ENCODE results near the gene PLXNA2.

Gene PLXNA2

DNA sequence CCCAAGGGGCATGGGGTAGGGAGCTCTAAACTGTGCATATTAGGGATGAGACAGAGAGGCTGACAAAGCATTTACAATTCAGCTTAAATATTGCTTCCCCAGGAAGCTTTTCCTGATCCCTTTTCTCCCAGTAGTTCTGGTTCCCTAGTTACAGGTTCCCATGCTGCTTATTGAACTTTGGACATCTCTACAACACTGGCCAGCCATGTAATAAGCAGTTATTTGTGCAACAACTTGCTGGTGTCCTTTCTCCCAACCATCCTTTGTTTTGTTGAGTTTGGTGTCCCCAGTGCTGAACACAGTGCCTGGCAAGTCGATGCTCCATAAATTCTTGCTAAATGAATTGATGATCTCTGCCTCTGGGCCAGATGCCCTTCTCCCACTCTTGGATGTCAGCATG lies 80.6 kb downstream of the PLXNA2 start:
- no CpG with 5 or more reads among the region's 1 CpG for WGBS (ENCODE audit: insufficient coverage)
- no peak for DNase-seq
- Histone ChIP-seq H3K27ac (ENCODE audit: insufficient read depth in 1 of 2, low read depth in 1 of 2, low read length in 2 of 2, poor library complexity in 1 of 2, severe bottlenecking in 2 of 2) (no peak overlapping the region), H3K9me3 (ENCODE audit: control extremely low read depth in 1 of 5, control insufficient read depth in 4 of 5, insufficient read depth in 2 of 5, low read depth in 1 of 5, low read length in 4 of 5) (no peaks in the 10 kb centered on the region), H3K4me3 (ENCODE audit: control insufficient read depth in 1 of 7, extremely low read depth in 1 of 7, insufficient read depth in 4 of 7, low read depth in 2 of 7, low read length in 6 of 7) (no peak overlapping the region), H3K36me3 (ENCODE audit: control insufficient read depth in 4 of 4, insufficient read depth in 4 of 4, low read length in 3 of 4) (no peaks in the 10 kb centered on the region), H3K4me1 (ENCODE audit: control extremely low read depth in 1 of 4, control insufficient read depth in 4 of 4, insufficient read depth in 4 of 4, low read length in 3 of 4) (peaks cover 0 to 20% (median 10%) of the 10 kb centered on the region in 4 experiments), H3K27me3 (replicated peaks in 2 of 5; ENCODE audit: control insufficient read depth in 4 of 5, insufficient read depth in 5 of 5, low read length in 4 of 5) (no peaks in the 10 kb centered on the region)
- POLR2A ChIA-PET = interaction anchor here (1.1 kb wide), 1 partner anchor 37 kb away, joined by 4 read pairs; no protein-coding TSS in a partner anchor
- CTCF ChIA-PET = interaction anchor here (1.0 to 1.7 kb wide), 6 partner anchors 9 to 74 kb away, joined by 3 to 6 read pairs (median 4); no protein-coding TSS in a partner anchor

DNA sequence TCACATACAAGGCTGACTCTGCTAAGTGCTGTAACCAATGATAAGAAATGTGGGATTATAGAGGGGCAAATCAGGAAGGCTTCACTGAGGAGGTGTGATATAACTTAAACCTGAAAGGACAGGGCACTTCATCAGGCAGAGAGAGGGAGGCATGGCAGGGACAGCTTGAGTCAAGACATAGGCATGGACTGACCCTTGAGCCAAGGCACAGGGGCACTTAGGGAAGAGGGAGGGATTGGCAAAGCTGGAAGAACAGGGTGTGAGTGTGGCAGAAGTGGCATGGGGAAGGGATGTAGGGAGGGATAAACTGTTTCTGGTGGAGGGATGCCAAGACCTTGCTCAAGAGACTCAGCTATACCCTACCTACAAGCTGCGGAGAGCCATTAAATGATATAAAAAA lies 81.3 kb downstream of the PLXNA2 start:
- Histone ChIP-seq H3K36me3 (ENCODE audit: control insufficient read depth in 4 of 4, insufficient read depth in 4 of 4, low read length in 3 of 4) (no peaks in the 10 kb centered on the region), H3K4me3 (ENCODE audit: control insufficient read depth in 1 of 7, extremely low read depth in 1 of 7, insufficient read depth in 4 of 7, low read depth in 2 of 7, low read length in 6 of 7) (no peak overlapping the region), H3K4me1 (ENCODE audit: control extremely low read depth in 1 of 4, control insufficient read depth in 4 of 4, insufficient read depth in 4 of 4, low read length in 3 of 4) (peaks cover 0 to 20% (median 10%) of the 10 kb centered on the region in 4 experiments), H3K27ac (ENCODE audit: insufficient read depth in 1 of 2, low read depth in 1 of 2, low read length in 2 of 2, poor library complexity in 1 of 2, severe bottlenecking in 2 of 2) (no peak overlapping the region), H3K27me3 (replicated peaks in 2 of 5; ENCODE audit: control insufficient read depth in 4 of 5, insufficient read depth in 5 of 5, low read length in 4 of 5) (no peaks in the 10 kb centered on the region), H3K9me3 (ENCODE audit: control extremely low read depth in 1 of 5, control insufficient read depth in 4 of 5, insufficient read depth in 2 of 5, low read depth in 1 of 5, low read length in 4 of 5) (no peaks in the 10 kb centered on the region)
- ChIA-PET POLR2A (no interaction called here), CTCF (interaction anchor here (1.0 to 1.7 kb wide), 7 partner anchors 10 to 74 kb away, joined by 3 to 6 read pairs (median 3); no protein-coding TSS in a partner anchor)
- no peak for DNase-seq
- WGBS (ENCODE audit: insufficient coverage) = no CpG with 5 or more reads among the region's 1 CpG

DNA sequence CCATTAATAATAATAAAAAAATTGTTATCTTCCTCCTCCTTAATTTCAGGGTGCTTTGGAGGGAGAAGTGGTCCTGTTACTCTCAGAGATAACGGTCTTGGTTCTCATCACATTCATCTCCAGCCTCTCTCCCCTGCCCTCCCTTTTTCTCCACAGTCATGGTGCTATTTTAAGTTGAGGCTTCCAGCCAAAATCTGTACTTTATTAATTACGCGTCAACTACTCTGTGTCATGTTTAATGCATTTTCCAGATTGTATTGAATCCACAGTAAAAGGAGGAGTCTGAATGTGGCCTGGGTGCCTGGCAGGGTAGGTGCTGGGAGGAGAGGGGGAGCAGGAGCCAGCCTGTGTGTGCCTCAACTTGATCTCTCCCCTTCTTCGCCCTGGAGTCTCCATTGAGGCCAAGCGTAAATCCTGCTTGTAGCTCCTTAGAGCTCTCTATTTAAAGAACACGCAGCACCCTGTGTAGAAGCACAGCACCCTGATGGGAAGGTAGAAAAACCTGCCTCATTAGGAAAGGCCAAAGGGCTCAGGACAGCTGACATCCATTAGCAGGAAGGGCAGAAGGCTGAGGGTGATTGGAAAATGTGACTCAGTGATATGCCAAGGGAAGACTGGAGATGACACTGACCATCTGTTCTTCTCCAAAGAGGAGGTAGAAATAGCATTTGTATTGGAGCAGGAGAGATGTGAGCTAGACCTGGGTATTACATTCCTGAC lies 82.4 kb downstream of the PLXNA2 start:
- H3K27ac ChIP-seq (ENCODE audit: insufficient read depth in 1 of 2, low read depth in 1 of 2, low read length in 2 of 2, poor library complexity in 1 of 2, severe bottlenecking in 2 of 2) = no peak overlapping the region
- no peaks in the 10 kb centered on the region for H3K9me3 ChIP-seq (ENCODE audit: control extremely low read depth in 1 of 5, control insufficient read depth in 4 of 5, insufficient read depth in 2 of 5, low read depth in 1 of 5, low read length in 4 of 5)
- no peak for DNase-seq
- no peaks in the 10 kb centered on the region for H3K36me3 ChIP-seq (ENCODE audit: control insufficient read depth in 4 of 4, insufficient read depth in 4 of 4, low read length in 3 of 4)
- 100% methylated on average over 3 of the region's 6 CpGs for WGBS (ENCODE audit: insufficient coverage)
- no peaks in the 10 kb centered on the region for H3K27me3 ChIP-seq (replicated peaks in 2 of 5; ENCODE audit: control insufficient read depth in 4 of 5, insufficient read depth in 5 of 5, low read length in 4 of 5)
- peaks cover 0 to 20% (median 10%) of the 10 kb centered on the region in 4 experiments for H3K4me1 ChIP-seq (ENCODE audit: control extremely low read depth in 1 of 4, control insufficient read depth in 4 of 4, insufficient read depth in 4 of 4, low read length in 3 of 4)
- no peak overlapping the region for H3K4me3 ChIP-seq (ENCODE audit: control insufficient read depth in 1 of 7, extremely low read depth in 1 of 7, insufficient read depth in 4 of 7, low read depth in 2 of 7, low read length in 6 of 7)
- ChIA-PET CTCF (interaction anchor here (0.8 to 1.7 kb wide), 6 partner anchors 11 to 76 kb away, joined by 3 to 6 read pairs (median 5); no protein-coding TSS in a partner anchor), POLR2A (no interaction called here)

DNA sequence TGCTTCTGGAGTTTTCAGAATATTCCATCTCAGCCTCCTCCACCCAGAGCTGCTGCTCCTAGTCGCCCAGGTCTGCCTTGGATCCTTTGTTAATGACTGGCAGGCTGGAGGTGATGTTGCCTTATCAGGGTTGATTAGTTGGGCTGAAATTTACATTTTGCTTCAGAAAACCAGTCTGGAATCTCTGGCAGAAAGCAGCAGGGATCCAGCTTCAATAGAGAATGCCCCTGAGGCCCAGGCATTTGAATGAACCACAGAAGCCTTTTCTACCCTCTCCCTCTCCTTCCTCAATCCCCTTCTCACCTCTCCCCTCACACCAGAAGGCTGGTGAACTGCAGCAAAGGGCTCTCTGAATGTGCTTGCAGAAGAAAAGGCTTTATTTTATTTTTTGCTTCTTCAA lies 83.2 kb downstream of the PLXNA2 start:
- no peaks in the 10 kb centered on the region for H3K36me3 ChIP-seq (ENCODE audit: control insufficient read depth in 4 of 4, insufficient read depth in 4 of 4, low read length in 3 of 4)
- WGBS (ENCODE audit: insufficient coverage) = 80% methylated on average over 1 of the region's 1 CpG
- CTCF ChIA-PET = interaction anchor here (0.8 to 1.4 kb wide), 2 partner anchors 17 to 77 kb away, joined by 4 to 6 read pairs; no protein-coding TSS in a partner anchor
- DNase-seq = no peak
- H3K4me3 ChIP-seq (ENCODE audit: control insufficient read depth in 1 of 7, extremely low read depth in 1 of 7, insufficient read depth in 4 of 7, low read depth in 2 of 7, low read length in 6 of 7) = no peak overlapping the region
- no peaks in the 10 kb centered on the region for H3K9me3 ChIP-seq (ENCODE audit: control extremely low read depth in 1 of 5, control insufficient read depth in 4 of 5, insufficient read depth in 2 of 5, low read depth in 1 of 5, low read length in 4 of 5)
- POLR2A ChIA-PET = interaction anchor here (0.5 kb wide), 1 partner anchor 31 kb away, joined by 4 read pairs; no protein-coding TSS in a partner anchor
- no peak overlapping the region for H3K27ac ChIP-seq (ENCODE audit: insufficient read depth in 1 of 2, low read depth in 1 of 2, low read length in 2 of 2, poor library complexity in 1 of 2, severe bottlenecking in 2 of 2)
- H3K27me3 ChIP-seq (replicated peaks in 2 of 5; ENCODE audit: control insufficient read depth in 4 of 5, insufficient read depth in 5 of 5, low read length in 4 of 5) = no peaks in the 10 kb centered on the region
- peaks cover 0 to 20% (median 10%) of the 10 kb centered on the region in 4 experiments for H3K4me1 ChIP-seq (ENCODE audit: control extremely low read depth in 1 of 4, control insufficient read depth in 4 of 4, insufficient read depth in 4 of 4, low read length in 3 of 4)

GRCh38 chr1:208160259-208160819 lies 83.8 kb downstream of the PLXNA2 start:
- no peaks in the 10 kb centered on the region for H3K36me3 ChIP-seq (ENCODE audit: control insufficient read depth in 4 of 4, insufficient read depth in 4 of 4, low read length in 3 of 4)
- ChIA-PET CTCF (interaction anchor here (1.4 kb wide), 1 partner anchor 78 kb away, joined by 4 read pairs; no protein-coding TSS in a partner anchor), POLR2A (no interaction called here)
- H3K4me3 ChIP-seq (ENCODE audit: control insufficient read depth in 1 of 7, extremely low read depth in 1 of 7, insufficient read depth in 4 of 7, low read depth in 2 of 7, low read length in 6 of 7) = no peak overlapping the region
- WGBS (ENCODE audit: insufficient coverage) = 96% methylated on average over 4 of the region's 4 CpGs
- no peaks in the 10 kb centered on the region for H3K27me3 ChIP-seq (replicated peaks in 2 of 5; ENCODE audit: control insufficient read depth in 4 of 5, insufficient read depth in 5 of 5, low read length in 4 of 5)
- H3K27ac ChIP-seq (ENCODE audit: insufficient read depth in 1 of 2, low read depth in 1 of 2, low read length in 2 of 2, poor library complexity in 1 of 2, severe bottlenecking in 2 of 2) = no peak overlapping the region
- peaks cover 0 to 14% (median 10%) of the 10 kb centered on the region in 4 experiments for H3K4me1 ChIP-seq (ENCODE audit: control extremely low read depth in 1 of 4, control insufficient read depth in 4 of 4, insufficient read depth in 4 of 4, low read length in 3 of 4)
- H3K9me3 ChIP-seq (ENCODE audit: control extremely low read depth in 1 of 5, control insufficient read depth in 4 of 5, insufficient read depth in 2 of 5, low read depth in 1 of 5, low read length in 4 of 5) = no peaks in the 10 kb centered on the region
- no peak for DNase-seq

- Histone ChIP-seq H3K9me3 (ENCODE audit: control extremely low read depth in 1 of 5, control insufficient read depth in 4 of 5, insufficient read depth in 2 of 5, low read depth in 1 of 5, low read length in 4 of 5) (no peaks in the 10 kb centered on the region), H3K36me3 (ENCODE audit: control insufficient read depth in 4 of 4, insufficient read depth in 4 of 4, low read length in 3 of 4) (no peaks in the 10 kb centered on the region), H3K27ac (ENCODE audit: insufficient read depth in 1 of 2, low read depth in 1 of 2, low read length in 2 of 2, poor library complexity in 1 of 2, severe bottlenecking in 2 of 2) (no peak overlapping the region), H3K4me3 (ENCODE audit: control insufficient read depth in 1 of 7, extremely low read depth in 1 of 7, insufficient read depth in 4 of 7, low read depth in 2 of 7, low read length in 6 of 7) (no peak overlapping the region), H3K4me1 (ENCODE audit: control extremely low read depth in 1 of 4, control insufficient read depth in 4 of 4, insufficient read depth in 4 of 4, low read length in 3 of 4) (peaks cover 0 to 9% (median 5%) of the 10 kb centered on the region in 4 experiments), H3K27me3 (replicated peaks in 2 of 5; ENCODE audit: control insufficient read depth in 4 of 5, insufficient read depth in 5 of 5, low read length in 4 of 5) (no peaks in the 10 kb centered on the region)
- ChIA-PET POLR2A (no interaction called here), CTCF (interaction anchor here (1.1 to 1.4 kb wide), 2 partner anchors 75 to 79 kb away, joined by 3 to 4 read pairs; no protein-coding TSS in a partner anchor)
- no peak for DNase-seq
- WGBS (ENCODE audit: insufficient coverage) = 90% methylated on average over 10 of the region's 11 CpGs
Observed at GRCh38 chr1:208159555-208160258, 84.5 kb downstream of the PLXNA2 start.

All from common myeloid progenitor, CD34-positive (primary cell).